Gastroesophageal sphincter (tissue), 3 donors: ENCODE data around the gene PARD3.
"Not testable (repeated sequence)": the region's sequence is repeated elsewhere in the genome, so short reads cannot be mapped to it uniquely, and the experiment has no call there.

Experiments
- EP300 ChIP-seq: sonication (generic); formaldehyde crosslinking; IDR thresholded peaks from one replicate; pipeline ENCODE4 v1.6.1; 2017; ENCODE audit warnings: antibody characterized with exemption, mild to moderate bottlenecking
- POLR2A ChIP-seq, 2 donors: fragments of 450-650 bp; IDR thresholded peaks; one replicate each; pipeline ENCODE4 v1.6.1; 2017; ENCODE audit warnings: antibody characterized with exemption in 2 of 2, mild to moderate bottlenecking in 2 of 2, moderate library complexity in 1 of 2
- POLR2AphosphoS5 ChIP-seq: sonication (generic); formaldehyde crosslinking; IDR thresholded peaks from one replicate; pipeline ENCODE4 v1.6.1; 2017; ENCODE audit warnings: antibody characterized with exemption
- TF ChIP-seq, protein P1 (sequence below), 4 experiments: fragments of 200-600 bp in 2 of 4; fragments of 450-650 bp in 2 of 4; sonication (generic) in 1 of 4; IDR thresholded peaks; one replicate each; pipeline ENCODE4 v1.5.1; 2017 to 2019; ENCODE audit warnings: antibody characterized with exemption in 4 of 4, mild to moderate bottlenecking in 2 of 4, moderate library complexity in 2 of 4

- TF ChIP-seq POLR2AphosphoS5; POLR2A (IDR thresholded peaks at IDR 0.05); EP300: not testable (repeated sequence)
- TF ChIP-seq, protein P1, sequence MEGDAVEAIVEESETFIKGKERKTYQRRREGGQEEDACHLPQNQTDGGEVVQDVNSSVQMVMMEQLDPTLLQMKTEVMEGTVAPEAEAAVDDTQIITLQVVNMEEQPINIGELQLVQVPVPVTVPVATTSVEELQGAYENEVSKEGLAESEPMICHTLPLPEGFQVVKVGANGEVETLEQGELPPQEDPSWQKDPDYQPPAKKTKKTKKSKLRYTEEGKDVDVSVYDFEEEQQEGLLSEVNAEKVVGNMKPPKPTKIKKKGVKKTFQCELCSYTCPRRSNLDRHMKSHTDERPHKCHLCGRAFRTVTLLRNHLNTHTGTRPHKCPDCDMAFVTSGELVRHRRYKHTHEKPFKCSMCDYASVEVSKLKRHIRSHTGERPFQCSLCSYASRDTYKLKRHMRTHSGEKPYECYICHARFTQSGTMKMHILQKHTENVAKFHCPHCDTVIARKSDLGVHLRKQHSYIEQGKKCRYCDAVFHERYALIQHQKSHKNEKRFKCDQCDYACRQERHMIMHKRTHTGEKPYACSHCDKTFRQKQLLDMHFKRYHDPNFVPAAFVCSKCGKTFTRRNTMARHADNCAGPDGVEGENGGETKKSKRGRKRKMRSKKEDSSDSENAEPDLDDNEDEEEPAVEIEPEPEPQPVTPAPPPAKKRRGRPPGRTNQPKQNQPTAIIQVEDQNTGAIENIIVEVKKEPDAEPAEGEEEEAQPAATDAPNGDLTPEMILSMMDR (IDR thresholded peaks at IDR 0.05): not testable (repeated sequence)
Observed at GRCh38 chr10:34391168-34391567, 423.9 kb downstream of the PARD3 start.
